ENCODE data around the gene MRPL1. TPM values are rescaled to one million over a fixed set of nuclear protein-coding genes. Genes with fewer than 3 reads are reported as not detected.
"Not testable (repeated sequence)": the region's sequence is repeated elsewhere in the genome, so short reads cannot be mapped to it uniquely, and the experiment has no call there.

The MRPL1 gene
- total RNA-seq, 2 experiments from 2014 or later, result 89.5 to 91.2 TPM

DNA sequence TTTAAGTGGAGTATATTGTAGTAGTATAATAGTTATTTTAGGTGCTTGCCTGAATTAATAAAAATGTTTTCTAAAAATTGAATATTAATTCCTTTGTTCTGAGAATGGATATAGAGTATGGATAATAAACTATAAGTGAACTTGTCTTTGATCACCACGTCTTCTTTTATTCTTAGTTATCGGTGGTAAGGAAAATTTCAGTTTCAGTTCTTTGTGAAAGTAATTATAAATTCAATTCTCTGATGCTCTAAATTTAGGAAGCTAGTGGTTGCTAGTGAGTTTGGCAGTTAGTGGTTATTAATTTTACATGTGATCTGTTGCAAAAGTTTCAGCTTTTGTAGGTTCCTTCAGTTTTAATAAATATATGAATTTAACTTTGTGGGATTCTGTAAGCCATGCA is 30.8 kb downstream of the MRPL1 start:
- CTCF ChIA-PET, result no interaction called here
- POLR2A ChIA-PET, result interaction anchor here (0.7 kb wide), 1 partner anchor 38 kb away, joined by 3 read pairs; no protein-coding TSS in a partner anchor

- ChIA-PET POLR2A (no interaction called here), CTCF (no interaction called here)
Measured at GRCh38 chr4:77899607-77900006, 37.0 kb downstream of the MRPL1 start.

DNA sequence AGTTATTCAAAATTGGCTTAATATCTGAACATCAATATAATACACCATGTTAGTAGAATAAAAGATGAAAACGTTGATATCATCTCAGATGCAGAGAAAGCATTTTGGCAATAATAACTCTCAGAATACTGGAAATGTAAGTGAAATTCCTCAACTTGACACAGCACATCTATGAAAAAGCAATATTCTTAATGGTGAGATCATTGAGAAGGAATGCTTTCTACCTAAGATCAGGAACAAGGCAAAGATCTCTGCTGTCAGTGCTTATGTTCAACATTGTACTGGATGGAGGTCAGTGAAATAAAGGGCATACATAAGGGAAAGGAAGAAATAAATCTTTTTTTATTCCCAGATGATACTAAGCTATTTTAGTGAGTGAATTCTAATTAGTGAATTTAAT is 40.6 kb downstream of the MRPL1 start:
- CTCF ChIA-PET, result no interaction called here
- POLR2A ChIA-PET, result no interaction called here

DNA sequence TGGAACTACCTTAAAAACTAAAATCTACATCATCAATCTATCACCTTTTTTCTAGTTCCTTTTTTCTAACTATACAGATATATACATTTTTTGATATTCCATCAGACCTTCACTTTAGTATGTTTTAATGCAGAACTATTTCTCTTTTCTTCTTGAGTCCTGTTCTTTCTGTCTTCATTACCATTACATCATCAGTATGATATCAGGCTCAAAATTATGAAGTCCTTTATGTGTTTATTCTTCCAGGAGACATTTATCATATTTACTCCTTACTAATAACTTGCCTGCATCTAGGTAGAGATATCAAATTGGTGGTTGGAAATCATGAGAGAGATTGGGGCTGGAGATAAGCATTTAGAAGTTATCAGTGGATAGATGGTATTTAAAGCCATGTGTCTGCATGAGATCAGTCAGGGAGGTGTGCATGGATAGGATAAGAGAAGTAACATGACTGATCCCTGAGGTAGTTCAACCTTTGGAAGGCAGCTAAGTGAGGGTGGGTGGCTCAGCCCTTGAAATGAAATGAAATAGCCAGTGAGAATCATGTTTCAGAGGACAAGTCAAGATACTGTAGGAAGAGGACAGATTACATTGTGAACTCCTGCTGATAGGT is 43.1 kb downstream of the MRPL1 start:
- ChIA-PET CTCF (no interaction called here), POLR2A (no interaction called here)

- POLR2A ChIA-PET, result no interaction called here
- CTCF ChIA-PET, result no interaction called here
Measured at GRCh38 chr4:77910676-77911075, 48.0 kb downstream of the MRPL1 start.

DNA sequence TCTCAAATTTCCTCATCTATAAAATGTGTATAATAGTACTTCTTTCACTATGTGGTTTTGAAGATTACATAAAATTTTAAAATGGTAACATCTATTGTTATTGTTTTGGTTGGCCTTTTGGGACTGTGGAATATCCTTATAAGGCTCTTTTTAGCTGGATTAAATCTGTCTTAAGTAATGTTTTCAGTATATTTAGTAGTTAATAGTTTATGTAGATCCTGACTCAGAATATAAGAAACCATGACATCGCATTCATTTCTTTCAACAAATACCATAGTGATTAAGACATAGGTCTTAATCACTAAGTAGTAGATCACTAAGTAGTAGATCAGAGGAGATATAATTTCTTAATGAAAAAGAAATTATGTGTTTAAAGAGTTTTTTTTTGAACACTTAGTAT is 48.5 kb downstream of the MRPL1 start:
- CTCF ChIA-PET, result no interaction called here
- POLR2A ChIA-PET, result no interaction called here

- POLR2A ChIA-PET, result no interaction called here
- CTCF ChIA-PET, result interaction anchor here (0.5 kb wide), 1 partner anchor 10 kb away, joined by 3 read pairs; no protein-coding TSS in a partner anchor
Measured at GRCh38 chr4:77911842-77912450, 49.3 kb downstream of the MRPL1 start.

- ChIA-PET CTCF (no interaction called here), POLR2A (no interaction called here)
Measured at GRCh38 chr4:77913348-77913747, 50.7 kb downstream of the MRPL1 start.

DNA sequence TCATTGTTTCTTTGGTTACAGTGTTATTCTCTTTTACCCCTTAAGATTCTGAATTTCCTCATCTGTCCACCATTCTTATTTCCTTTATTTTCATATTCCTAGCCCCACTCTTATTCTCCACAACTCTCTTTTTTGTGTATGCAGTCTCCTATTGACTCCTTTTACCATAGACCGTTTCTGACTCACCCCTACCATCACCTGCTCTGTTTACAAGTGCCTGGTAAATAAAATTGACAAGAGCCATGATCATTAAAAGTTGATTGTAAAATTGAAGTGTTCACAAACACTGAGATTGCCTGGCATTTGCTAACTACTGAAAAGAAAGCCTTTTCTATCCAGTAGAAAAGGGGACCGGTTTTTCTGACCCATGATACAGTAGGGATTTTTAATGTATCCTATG is 54.4 kb downstream of the MRPL1 start:
- POLR2A ChIA-PET, result no interaction called here
- CTCF ChIA-PET, result no interaction called here

DNA sequence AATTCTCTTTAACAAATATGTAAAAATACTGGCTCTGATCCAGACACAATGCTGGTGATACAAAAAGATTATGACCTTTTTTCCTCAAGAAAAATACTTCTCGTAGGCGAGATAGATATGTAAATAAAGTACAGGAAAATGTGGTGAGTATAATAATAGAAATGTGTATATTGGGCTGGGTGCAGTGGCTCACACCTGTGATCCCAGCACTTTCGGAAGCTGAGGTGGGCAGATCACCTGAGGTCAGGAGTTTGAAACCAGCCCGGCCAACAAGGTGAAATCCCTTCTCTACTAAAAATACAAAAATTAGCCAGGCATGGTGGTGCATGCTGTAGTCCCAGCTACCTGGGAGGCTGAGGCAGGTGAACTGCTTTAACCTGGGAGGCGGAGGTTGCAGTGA is 55.0 kb downstream of the MRPL1 start:
- ChIA-PET POLR2A (no interaction called here), CTCF (no interaction called here)

GRCh38 chr4:77920371-77920770 is 57.7 kb downstream of the MRPL1 start:
- CTCF ChIA-PET, result no interaction called here
- POLR2A ChIA-PET, result no interaction called here

DNA sequence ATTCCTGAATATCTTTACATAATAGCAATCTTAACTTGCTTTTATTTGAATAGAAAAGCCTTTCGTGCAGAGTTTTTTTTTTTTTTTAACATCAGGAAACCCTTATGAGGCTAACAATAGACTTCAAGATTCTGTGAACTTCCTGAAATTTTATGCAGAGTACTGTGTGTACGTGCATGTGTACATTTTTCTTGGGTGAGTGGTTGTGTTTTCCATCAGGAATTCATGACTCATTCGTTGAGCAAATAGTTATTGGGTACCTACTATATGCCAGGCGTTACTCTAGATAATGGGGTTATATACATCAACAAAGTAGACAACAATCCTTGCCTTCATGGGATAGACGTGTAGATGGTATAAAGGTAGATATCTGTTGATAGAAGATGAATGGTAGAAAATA is 59.1 kb downstream of the MRPL1 start:
- CTCF ChIA-PET, result no interaction called here
- POLR2A ChIA-PET, result no interaction called here

GRCh38 chr4:77922158-77923094 is 59.8 kb downstream of the MRPL1 start:
- ChIA-PET CTCF (no interaction called here), POLR2A (no interaction called here)

DNA sequence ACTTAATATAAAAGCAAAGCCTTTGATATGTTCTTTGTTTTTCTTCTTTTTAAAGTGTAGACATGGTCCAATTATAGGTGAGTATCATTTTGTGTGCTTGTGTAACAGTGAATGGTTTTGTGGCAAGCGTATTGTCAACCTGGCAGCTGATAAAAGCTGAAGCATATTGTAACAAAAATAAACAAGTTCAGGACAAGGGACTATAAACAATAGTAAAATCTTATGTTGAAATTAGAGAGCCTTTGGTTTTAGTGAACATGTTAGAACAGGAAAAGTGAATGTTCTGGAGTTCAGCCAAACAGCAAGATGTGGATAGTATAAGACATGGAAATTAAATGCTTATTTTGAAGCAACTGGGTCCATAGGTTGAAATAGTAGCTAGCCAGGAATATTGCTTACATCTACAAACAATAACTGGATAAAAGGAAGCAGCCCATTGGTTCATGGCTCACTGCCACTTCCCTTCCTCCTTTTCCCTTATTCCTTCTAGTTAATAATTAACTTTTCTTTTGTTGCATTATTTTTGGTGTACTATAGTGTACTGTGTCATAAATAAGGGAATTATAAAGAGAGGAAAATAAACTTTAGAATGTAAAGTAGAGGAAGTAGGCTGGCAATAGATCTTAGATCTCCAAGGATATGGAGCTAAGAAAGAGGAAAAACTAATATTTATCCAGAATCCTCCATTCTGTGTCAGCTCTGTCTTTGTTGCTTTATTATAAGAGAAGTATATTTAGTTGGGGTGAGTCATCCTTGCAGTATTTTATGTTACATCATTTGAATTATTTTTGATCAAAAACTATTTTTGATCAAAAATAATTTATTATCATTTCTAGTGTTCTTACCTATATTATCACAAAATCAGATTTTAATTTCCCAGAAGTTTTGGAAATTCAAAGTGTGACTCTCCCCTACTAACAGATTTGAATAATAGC is 65.6 kb downstream of the MRPL1 start:
- POLR2A ChIA-PET, result no interaction called here
- CTCF ChIA-PET, result no interaction called here

DNA sequence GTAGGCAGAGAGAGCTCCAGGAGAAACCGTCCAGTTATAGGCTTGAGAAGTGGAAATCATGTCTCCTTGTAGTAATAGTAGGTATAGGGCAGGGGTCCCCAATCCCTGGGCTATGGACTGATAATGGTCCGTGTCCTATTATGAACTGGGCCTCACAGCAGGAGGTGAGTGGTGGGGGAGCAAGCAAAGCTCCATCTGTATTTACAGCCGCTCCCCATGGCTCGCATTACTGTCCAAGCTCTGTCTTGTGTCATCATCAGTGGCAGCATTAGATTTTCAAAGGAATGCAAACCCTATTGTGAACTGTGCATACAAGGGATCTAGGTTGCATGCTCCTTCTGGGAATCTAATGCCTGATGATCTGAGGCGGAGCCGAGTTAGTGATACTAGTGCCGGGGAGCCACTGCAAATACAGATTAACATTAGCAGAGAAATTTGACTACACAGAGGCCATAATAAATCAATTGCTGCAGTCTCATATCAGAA is 67.6 kb downstream of the MRPL1 start:
- ChIA-PET POLR2A (no interaction called here), CTCF (interaction anchor here (1.3 kb wide), 1 partner anchor 12 kb away, joined by 4 read pairs; no protein-coding TSS in a partner anchor)

- POLR2A ChIA-PET, result no interaction called here
- CTCF ChIA-PET, result no interaction called here
Measured at GRCh38 chr4:77930876-77931275, 68.2 kb downstream of the MRPL1 start.

DNA sequence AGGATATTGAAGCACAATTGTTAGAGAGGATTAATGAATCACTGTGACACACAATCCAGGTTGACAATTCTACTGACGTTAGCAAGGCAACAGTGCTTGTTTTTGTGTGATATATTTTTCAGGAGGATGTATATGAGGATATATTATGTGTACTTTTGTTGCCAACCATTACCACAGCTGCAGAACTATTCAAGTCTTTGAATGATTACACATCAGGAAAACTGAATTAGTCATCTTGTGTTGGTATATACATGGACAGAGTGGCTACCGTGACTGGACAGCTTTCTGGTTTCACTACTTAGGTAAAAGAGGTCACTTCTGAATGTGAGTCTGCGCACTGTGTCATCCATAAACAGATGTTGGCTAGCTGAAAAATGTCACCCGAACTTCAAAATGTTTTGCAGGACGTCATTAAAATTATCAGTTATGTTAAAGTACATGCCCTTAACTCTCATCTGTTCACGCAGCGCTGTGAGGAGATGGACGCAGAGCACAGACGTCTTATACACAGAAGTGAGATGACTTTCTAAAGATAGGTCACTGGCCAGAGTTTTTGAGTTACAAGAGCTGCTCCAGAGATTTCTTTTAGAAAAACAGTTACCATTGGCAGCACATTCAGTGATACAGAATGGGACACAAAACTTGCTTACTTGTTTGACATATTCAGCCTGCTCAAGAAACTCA is 69.0 kb downstream of the MRPL1 start:
- ChIA-PET CTCF (no interaction called here), POLR2A (no interaction called here)

DNA sequence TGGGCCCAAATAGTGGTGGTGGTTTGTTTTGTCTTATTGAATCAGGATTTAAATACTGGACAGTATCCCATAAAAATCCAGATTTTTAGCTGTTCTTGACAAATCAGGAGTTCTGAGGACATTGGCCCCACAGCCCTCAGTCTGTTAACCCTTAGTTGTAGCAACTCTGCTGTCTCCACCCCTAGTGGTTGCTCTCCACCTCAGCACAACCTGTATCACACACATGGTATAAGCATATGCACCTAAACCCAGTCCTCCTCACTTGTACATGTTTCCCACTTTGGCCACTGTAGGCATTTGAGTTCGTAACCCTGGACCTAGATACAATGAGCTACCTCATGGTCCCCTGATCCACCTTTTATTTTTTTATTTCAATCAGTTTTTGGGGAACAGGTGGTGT is 75.9 kb downstream of the MRPL1 start:
- ChIA-PET CTCF (no interaction called here), POLR2A (no interaction called here)

DNA sequence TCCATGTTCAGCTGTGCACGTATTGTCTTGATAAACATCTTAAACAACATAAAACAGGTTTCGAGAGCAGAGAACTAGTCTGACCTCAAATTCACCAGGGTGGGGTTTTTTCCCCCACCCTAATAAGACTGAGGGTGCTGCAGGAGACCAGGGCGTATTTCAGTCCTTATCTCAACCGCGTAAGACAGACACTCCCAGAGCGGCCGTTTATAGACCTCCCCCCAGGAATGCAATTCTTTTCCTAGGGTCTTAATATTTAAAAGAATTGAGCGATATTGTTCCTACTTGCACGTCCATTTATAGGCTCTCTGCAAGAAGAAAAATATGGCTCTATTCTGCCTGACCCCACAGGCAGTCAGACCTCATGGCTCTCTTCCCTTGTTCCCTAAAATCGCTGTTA is 83.3 kb downstream of the MRPL1 start:
- CTCF ChIA-PET, POLR2A ChIA-PET: not testable (repeated sequence)

- ChIA-PET CTCF (no interaction called here), POLR2A (no interaction called here)
Measured at GRCh38 chr4:77950203-77950602, 87.6 kb downstream of the MRPL1 start.

Data from activated CD8-positive, alpha-beta memory T cell treated with anti-CD3 and anti-CD28 coated beads for 36 hours (primary cell).